ENCODE measurements around the gene CENATAC.
"Not testable (repeated sequence)": the region's sequence is repeated elsewhere in the genome, so short reads cannot be mapped to it uniquely, and the experiment has no call there.

The CENATAC gene

GRCh38 chr11:118957968-118958367, 40.0 kb upstream of the CENATAC start:
- no peak for TF ChIP-seq CTCF (IDR thresholded peaks at IDR 0.05; ENCODE audit: low read depth, low read length, missing control alignments)
- no peak overlapping the region for H3K4me3 ChIP-seq (ENCODE audit: low read depth, low read length)
- DNase-seq (ENCODE audit: low read depth): no peak

GRCh38 chr11:118958577-118958976, 39.4 kb upstream of the CENATAC start:
- no peak overlapping the region for H3K4me3 ChIP-seq (ENCODE audit: low read depth, low read length)
- no peak for TF ChIP-seq CTCF (IDR thresholded peaks at IDR 0.05; ENCODE audit: low read depth, low read length, missing control alignments)
- no peak for DNase-seq (ENCODE audit: low read depth)

GRCh38 chr11:118961189-118961588, 36.7 kb upstream of the CENATAC start:
- no peak overlapping the region for H3K4me3 ChIP-seq (ENCODE audit: low read depth, low read length)
- no peak for DNase-seq (ENCODE audit: low read depth)
- TF ChIP-seq CTCF (IDR thresholded peaks at IDR 0.05; ENCODE audit: low read depth, low read length, missing control alignments): no peak

GRCh38 chr11:118961591-118961990, 36.3 kb upstream of the CENATAC start:
- DNase-seq (ENCODE audit: low read depth): no peak
- TF ChIP-seq CTCF (IDR thresholded peaks at IDR 0.05; ENCODE audit: low read depth, low read length, missing control alignments): no peak
- no peak overlapping the region for H3K4me3 ChIP-seq (ENCODE audit: low read depth, low read length)

GRCh38 chr11:118969508-118969907, 28.4 kb upstream of the CENATAC start:
- H3K4me3 ChIP-seq (ENCODE audit: low read depth, low read length): not testable (repeated sequence)

GRCh38 chr11:118971646-118972045, 26.3 kb upstream of the CENATAC start, which contains the start of gene FOXR1:
TSS of gene FOXR1 (plus strand) at chr11:118971761. CDS start at chr11:118971932, 171 bp downstream.
- no peak within 1 kb of the TSS for H3K4me3 ChIP-seq (ENCODE audit: low read depth, low read length)
- no peak for TF ChIP-seq CTCF (IDR thresholded peaks at IDR 0.05; ENCODE audit: low read depth, low read length, missing control alignments)
- DNase-seq (ENCODE audit: low read depth): no peak

More at GRCh38 chr11:118969508-118969907, 28.4 kb upstream of the CENATAC start:
- DNase-seq (ENCODE audit: low read depth): not testable (repeated sequence)

GRCh38 chr11:118973985-118974384, 24.0 kb upstream of the CENATAC start:
- DNase-seq (ENCODE audit: low read depth): no peak
- no peak overlapping the region for H3K4me3 ChIP-seq (ENCODE audit: low read depth, low read length)
- TF ChIP-seq CTCF (IDR thresholded peaks at IDR 0.05; ENCODE audit: low read depth, low read length, missing control alignments): no peak
